Gastroesophageal sphincter (tissue), 4 donors: Measurements from ENCODE around the gene TBC1D10B. TPM values are rescaled to one million over a fixed set of nuclear protein-coding genes. Genes with fewer than 3 reads are reported as not detected.

Experiments
- ATAC-seq: fragments of 150-250 bp; one replicate; pipeline ENCODE4 v1.9.1; 2016; ENCODE audit warnings: mild to moderate bottlenecking, moderate library complexity
- H3K27ac ChIP-seq, 4 donors: fragments of 200-600 bp; sonication (generic) in 3 of 4; 1 replicate in 3 of 4; 2 replicates in 1 of 4; pipeline ENCODE4 v1.5.1; 2016 to 2019
- H3K27me3 ChIP-seq: fragments of 200-600 bp; sonication (generic); one replicate; pipeline ENCODE4 v1.5.1; 2019
- H3K36me3 ChIP-seq, 2 donors: fragments of 200-600 bp; sonication (generic); one replicate each; pipeline ENCODE4 v1.5.1; 2019; ENCODE audit warnings: control low read depth in 1 of 2
- H3K4me1 ChIP-seq, 3 donors: fragments of 200-600 bp; sonication (generic); 1 replicate in 2 of 3; 2 replicates in 1 of 3; pipeline ENCODE4 v1.5.1; 2016 to 2019; ENCODE audit warnings: control low read depth in 2 of 3
- H3K4me3 ChIP-seq, 2 donors: fragments of 200-600 bp; sonication (generic); one replicate each; pipeline ENCODE4 v1.5.1; 2019; ENCODE audit warnings: mild to moderate bottlenecking in 1 of 2, moderate library complexity in 1 of 2
- H3K9me3 ChIP-seq, 3 donors: fragments of 200-600 bp; sonication (generic); one replicate each; pipeline ENCODE4 v1.5.1; 2017 to 2019; ENCODE audit warnings: control low read depth in 2 of 3
- CTCF ChIP-seq, 4 experiments: fragments of 200-600 bp in 2 of 4; fragments of 450-650 bp in 2 of 4; sonication (generic) in 1 of 4; IDR thresholded peaks; one replicate each; pipeline ENCODE4 v1.5.1; 2017 to 2019; ENCODE audit warnings: antibody characterized with exemption in 4 of 4, mild to moderate bottlenecking in 2 of 4, moderate library complexity in 2 of 4
- EP300 ChIP-seq: sonication (generic); formaldehyde crosslinking; IDR thresholded peaks from one replicate; pipeline ENCODE4 v1.6.1; 2017; ENCODE audit warnings: antibody characterized with exemption, mild to moderate bottlenecking
- POLR2A ChIP-seq, 2 donors: fragments of 450-650 bp; IDR thresholded peaks; one replicate each; pipeline ENCODE4 v1.6.1; 2017; ENCODE audit warnings: antibody characterized with exemption in 2 of 2, mild to moderate bottlenecking in 2 of 2, moderate library complexity in 1 of 2
- POLR2AphosphoS5 ChIP-seq: sonication (generic); formaldehyde crosslinking; IDR thresholded peaks from one replicate; pipeline ENCODE4 v1.6.1; 2017; ENCODE audit warnings: antibody characterized with exemption
- WGBS, 2 donors: methylation state at CpG; one replicate each; pipeline ENCODE4 v1.1.5; 2018; ENCODE audit warnings: low coverage in 1 of 2; 5-methylcytosine and 5-hydroxymethylcytosine counted together
- total RNA-seq, 4 donors: library from RNA; depleted of rRNA; stranded (reverse); fragments of >200 nt; gene quantifications; one replicate each; pipeline ENCODE4 v1.1.0, GENCODE V29; 2016

Gene TBC1D10B
- total RNA-seq, 4 donors from 2014 or later, result 17.1 to 40.9 (median 20.4) TPM

GRCh38 chr16:30383521-30383920, 13.2 kb upstream of the TBC1D10B start:
- TF ChIP-seq EP300, result no peak
- TF ChIP-seq POLR2A (IDR thresholded peaks at IDR 0.05), result no peak
- no peak for TF ChIP-seq POLR2AphosphoS5
- TF ChIP-seq CTCF (IDR thresholded peaks at IDR 0.05), result no peak
- Histone ChIP-seq H3K36me3 (no peaks in the 10 kb centered on the region), H3K4me3 (no peak overlapping the region), H3K9me3 (no peaks in the 10 kb centered on the region), H3K27me3 (no peaks in the 10 kb centered on the region), H3K4me1 (peaks cover 0 to 35% (median 5%) of the 10 kb centered on the region in 3 donors), H3K27ac (no peak overlapping the region)
- ATAC-seq, result no peak
- 26 to 48% methylated on average over 2 of the region's 2 CpGs for WGBS, 2 donors

- Histone ChIP-seq H3K27me3 (no peaks in the 10 kb centered on the region), H3K27ac (peak within 1 kb of the TSS in 3 of 4 donors; percentile 12 to 35 (median 14)), H3K9me3 (no peaks in the 10 kb centered on the region), H3K4me3 (no peak within 1 kb of the TSS), H3K36me3 (no peaks in the 10 kb centered on the region), H3K4me1 (peaks cover 0 to 41% (median 5%) of the 10 kb centered on the region in 3 donors)
- ATAC-seq, result no peak
- 53 to 60% methylated on average over 1 to 2 of the region's 12 CpGs for WGBS, 2 donors
- TF ChIP-seq POLR2A (IDR thresholded peaks at IDR 0.05), result no peak
- TF ChIP-seq POLR2AphosphoS5, result no peak
- no peak for TF ChIP-seq CTCF (IDR thresholded peaks at IDR 0.05)
- TF ChIP-seq EP300, result no peak
Measured at GRCh38 chr16:30382111-30382881, 12.0 kb upstream of the TBC1D10B start, which contains the start of gene SEPTIN1. TSS of gene SEPTIN1 (minus strand) at chr16:30382561. CDS start at chr16:30382542, 19 bp downstream.

GRCh38 chr16:30381291-30382041, 11.2 kb upstream of the TBC1D10B start:
- Histone ChIP-seq H3K4me1 (peaks cover 0 to 49% (median 10%) of the 10 kb centered on the region in 3 donors), H3K4me3 (no peak overlapping the region), H3K9me3 (no peaks in the 10 kb centered on the region), H3K27me3 (no peaks in the 10 kb centered on the region), H3K27ac (peak overlapping the region in 2 of 4 donors; percentile 12 to 35), H3K36me3 (no peaks in the 10 kb centered on the region)
- TF ChIP-seq POLR2AphosphoS5 (no peak), POLR2A (IDR thresholded peaks at IDR 0.05) (no peak), EP300 (no peak), CTCF (IDR thresholded peaks at IDR 0.05) (no peak)
- ATAC-seq, result no peak
- 59 to 90% methylated on average over 3 to 5 of the region's 13 CpGs for WGBS, 2 donors

GRCh38 chr16:30380803-30381208, 10.5 kb upstream of the TBC1D10B start:
- no peaks in the 10 kb centered on the region for H3K36me3 ChIP-seq
- peaks cover 0 to 51% (median 10%) of the 10 kb centered on the region in 3 donors for H3K4me1 ChIP-seq
- H3K27ac ChIP-seq, result peak overlapping the region in 2 of 4 donors; percentile 12 to 35
- WGBS, 2 donors, result 68 to 80% methylated on average over 2 to 4 of the region's 6 CpGs
- H3K27me3 ChIP-seq, result no peaks in the 10 kb centered on the region
- no peak for ATAC-seq
- H3K9me3 ChIP-seq, result no peaks in the 10 kb centered on the region
- no peak overlapping the region for H3K4me3 ChIP-seq
- no peak for TF ChIP-seq POLR2AphosphoS5

GRCh38 chr16:30380072-30380802, 9.9 kb upstream of the TBC1D10B start:
- Histone ChIP-seq H3K36me3 (no peaks in the 10 kb centered on the region), H3K4me3 (no peak overlapping the region), H3K4me1 (peaks cover 0 to 51% (median 10%) of the 10 kb centered on the region in 3 donors), H3K27ac (peak overlapping the region in 1 of 4 donors; percentile 100), H3K9me3 (no peaks in the 10 kb centered on the region), H3K27me3 (no peaks in the 10 kb centered on the region)
- ATAC-seq, result no peak
- TF ChIP-seq CTCF (IDR thresholded peaks at IDR 0.05) (no peak), POLR2AphosphoS5 (no peak), POLR2A (IDR thresholded peaks at IDR 0.05) (no peak), EP300 (no peak)
- WGBS, 2 donors, result 90 to 100% methylated on average over 1 to 4 of the region's 4 CpGs
